Activated CD4-positive, alpha-beta memory T cell treated with anti-CD3 and anti-CD28 coated beads for 36 hours (primary cell): ENCODE results near the gene RGS6. TPM values are rescaled to one million over a fixed set of nuclear protein-coding genes. Genes with fewer than 3 reads are reported as not detected.

Experiments used
- CTCF ChIA-PET: fragments of 350-600 bp; sonication (Branson Sonifier 250); formaldehyde crosslinking; loops from one replicate; lab custom pipeline; 2021; ENCODE audit warnings: antibody characterized with exemption, inconsistent platforms; lab: Charles Lee
- POLR2A ChIA-PET: fragments of 350-600 bp; sonication (Branson Sonifier 250); formaldehyde crosslinking; loops from one replicate; lab custom pipeline; 2021; ENCODE audit warnings: antibody characterized with exemption; lab: Charles Lee
- DNase-seq: peaks from one replicate; pipeline ENCODE4 v3.0.0-alpha.2; 2020
- H3K27ac Mint-ChIP-seq: one replicate; pipeline ENCODE4 v1.8.0; 2021; ENCODE audit warnings: mixed read lengths
- H3K27me3 Mint-ChIP-seq: one replicate; pipeline ENCODE4 v1.8.0; 2021; ENCODE audit warnings: mixed read lengths
- H3K36me3 Mint-ChIP-seq: one replicate; pipeline ENCODE4 v1.8.0; 2021; ENCODE audit warnings: mixed read lengths
- H3K4me1 Mint-ChIP-seq: one replicate; pipeline ENCODE4 v1.8.0; 2021; ENCODE audit warnings: low read depth, mixed read lengths
- H3K4me3 Mint-ChIP-seq: one replicate; pipeline ENCODE4 v1.8.0; 2021; ENCODE audit warnings: mild to moderate bottlenecking, mixed read lengths
- H3K9me3 Mint-ChIP-seq: one replicate; pipeline ENCODE4 v1.8.0; 2021; ENCODE audit warnings: mixed read lengths
- intact Hi-C: fragments of 100-400 bp; cut with micrococcal nuclease; formaldehyde crosslinking; loops from one replicate; pipeline ENCODE4 v1.15.1; 2023
- total RNA-seq, 2 experiments: library from RNA; stranded (reverse); gene quantifications; one replicate each; pipeline ENCODE4 v1.2.3, GENCODE V29; 2021

The RGS6 gene
- total RNA-seq, 2 experiments from 2014 or later: 0.15 to 0.19 TPM

- Mint-ChIP-seq H3K27me3 (no peaks in the 10 kb centered on the region), H3K4me1 (peaks cover 27% of the 10 kb centered on the region), H3K36me3 (peaks cover 2% of the 10 kb centered on the region), H3K4me3 (no peak overlapping the region), H3K9me3 (peaks cover 6% of the 10 kb centered on the region), H3K27ac (no peak overlapping the region)
- POLR2A ChIA-PET: no interaction called here
- DNase-seq: no peak
- CTCF ChIA-PET: interaction anchor here (1.2 kb wide), 2 partner anchors 9 to 24 kb away, joined by 3 read pairs; no protein-coding TSS in a partner anchor
- intact Hi-C loops: loop anchor here (5.0 kb wide), 1 partner anchor 54 kb away; no protein-coding TSS in a partner anchor
Measured at GRCh38 chr14:72538387-72538786, 606.2 kb downstream of the RGS6 start.

GRCh38 chr14:72539661-72540315, 607.6 kb downstream of the RGS6 start:
- Mint-ChIP-seq H3K9me3 (no peaks in the 10 kb centered on the region), H3K27me3 (no peaks in the 10 kb centered on the region), H3K4me3 (no peak overlapping the region), H3K27ac (no peak overlapping the region), H3K4me1 (peaks cover 17% of the 10 kb centered on the region), H3K36me3 (no peaks in the 10 kb centered on the region)
- ChIA-PET CTCF (interaction anchor here (0.8 kb wide), 1 partner anchor 26 kb away, joined by 3 read pairs; no protein-coding TSS in a partner anchor), POLR2A (no interaction called here)
- intact Hi-C loops: loop anchor here (5.0 kb wide), 1 partner anchor 53 kb away; no protein-coding TSS in a partner anchor
- no peak for DNase-seq

GRCh38 chr14:72540836-72541235, 608.6 kb downstream of the RGS6 start:
- ChIA-PET CTCF (no interaction called here), POLR2A (no interaction called here)
- no peak overlapping the region for H3K27ac Mint-ChIP-seq
- intact Hi-C loops: no loop called here
- no peak overlapping the region for H3K4me3 Mint-ChIP-seq
- no peaks in the 10 kb centered on the region for H3K27me3 Mint-ChIP-seq
- peaks cover 8% of the 10 kb centered on the region for H3K4me1 Mint-ChIP-seq
- no peak for DNase-seq
- H3K9me3 Mint-ChIP-seq: no peaks in the 10 kb centered on the region
- no peaks in the 10 kb centered on the region for H3K36me3 Mint-ChIP-seq

- CTCF ChIA-PET: interaction anchor here (0.6 to 0.7 kb wide), 2 partner anchors 15 to 24 kb away, joined by 3 read pairs; no protein-coding TSS in a partner anchor
- H3K4me1 Mint-ChIP-seq: peaks cover 2% of the 10 kb centered on the region
- POLR2A ChIA-PET: no interaction called here
- H3K36me3 Mint-ChIP-seq: no peaks in the 10 kb centered on the region
- no peaks in the 10 kb centered on the region for H3K9me3 Mint-ChIP-seq
- intact Hi-C loops: no loop called here
- H3K27me3 Mint-ChIP-seq: no peaks in the 10 kb centered on the region
- DNase-seq: no peak
- no peak overlapping the region for H3K27ac Mint-ChIP-seq
- no peak overlapping the region for H3K4me3 Mint-ChIP-seq
Measured at GRCh38 chr14:72541546-72541945, 609.3 kb downstream of the RGS6 start.

GRCh38 chr14:72543341-72543740, 611.1 kb downstream of the RGS6 start:
- H3K27ac Mint-ChIP-seq: no peak overlapping the region
- no peak overlapping the region for H3K4me3 Mint-ChIP-seq
- H3K9me3 Mint-ChIP-seq: no peaks in the 10 kb centered on the region
- DNase-seq: no peak
- no peaks in the 10 kb centered on the region for H3K36me3 Mint-ChIP-seq
- H3K4me1 Mint-ChIP-seq: no peaks in the 10 kb centered on the region
- POLR2A ChIA-PET: interaction anchor here (1.8 kb wide), 1 partner anchor 10 kb away, joined by 4 read pairs; no protein-coding TSS in a partner anchor
- CTCF ChIA-PET: interaction anchor here (2.4 kb wide), 1 partner anchor 30 kb away, joined by 7 read pairs; no protein-coding TSS in a partner anchor
- H3K27me3 Mint-ChIP-seq: peaks cover 2% of the 10 kb centered on the region
- intact Hi-C loops: no loop called here

- intact Hi-C loops: no loop called here
- ChIA-PET CTCF (no interaction called here), POLR2A (no interaction called here)
- peaks cover 2% of the 10 kb centered on the region for H3K27me3 Mint-ChIP-seq
- no peaks in the 10 kb centered on the region for H3K4me1 Mint-ChIP-seq
- H3K27ac Mint-ChIP-seq: no peak overlapping the region
- no peak for DNase-seq
- H3K36me3 Mint-ChIP-seq: no peaks in the 10 kb centered on the region
- no peak overlapping the region for H3K4me3 Mint-ChIP-seq
- H3K9me3 Mint-ChIP-seq: no peaks in the 10 kb centered on the region
Measured at GRCh38 chr14:72544615-72545387, 612.6 kb downstream of the RGS6 start.

GRCh38 chr14:72545411-72546311, 613.4 kb downstream of the RGS6 start:
- Mint-ChIP-seq H3K4me1 (no peaks in the 10 kb centered on the region), H3K27me3 (peaks cover 2% of the 10 kb centered on the region), H3K36me3 (no peaks in the 10 kb centered on the region), H3K4me3 (no peak overlapping the region), H3K27ac (no peak overlapping the region), H3K9me3 (no peaks in the 10 kb centered on the region)
- no peak for DNase-seq
- ChIA-PET POLR2A (no interaction called here), CTCF (no interaction called here)
- intact Hi-C loops: no loop called here

GRCh38 chr14:72546344-72547016, 614.3 kb downstream of the RGS6 start:
- CTCF ChIA-PET: no interaction called here

GRCh38 chr14:72547999-72548398, 615.8 kb downstream of the RGS6 start:
- H3K27me3 Mint-ChIP-seq: peaks cover 2% of the 10 kb centered on the region
- no peak overlapping the region for H3K4me3 Mint-ChIP-seq
- ChIA-PET CTCF (no interaction called here), POLR2A (no interaction called here)
- intact Hi-C loops: no loop called here
- H3K36me3 Mint-ChIP-seq: no peaks in the 10 kb centered on the region
- H3K9me3 Mint-ChIP-seq: no peaks in the 10 kb centered on the region
- H3K27ac Mint-ChIP-seq: no peak overlapping the region
- no peaks in the 10 kb centered on the region for H3K4me1 Mint-ChIP-seq
- no peak for DNase-seq

More at GRCh38 chr14:72546344-72547016, 614.3 kb downstream of the RGS6 start:
- Mint-ChIP-seq H3K9me3 (no peaks in the 10 kb centered on the region), H3K36me3 (no peaks in the 10 kb centered on the region), H3K4me1 (no peaks in the 10 kb centered on the region), H3K27ac (no peak overlapping the region), H3K4me3 (no peak overlapping the region), H3K27me3 (peaks cover 2% of the 10 kb centered on the region)
- POLR2A ChIA-PET: no interaction called here
- intact Hi-C loops: no loop called here
- DNase-seq: no peak

- H3K27me3 Mint-ChIP-seq: peaks cover 2% of the 10 kb centered on the region
- H3K36me3 Mint-ChIP-seq: no peaks in the 10 kb centered on the region
- DNase-seq: no peak
- POLR2A ChIA-PET: no interaction called here
- no peaks in the 10 kb centered on the region for H3K9me3 Mint-ChIP-seq
- intact Hi-C loops: no loop called here
- no peak overlapping the region for H3K4me3 Mint-ChIP-seq
- CTCF ChIA-PET: no interaction called here
- no peaks in the 10 kb centered on the region for H3K4me1 Mint-ChIP-seq
- no peak overlapping the region for H3K27ac Mint-ChIP-seq
Measured at GRCh38 chr14:72549026-72549425, 616.8 kb downstream of the RGS6 start.

GRCh38 chr14:72549854-72550253, 617.6 kb downstream of the RGS6 start:
- intact Hi-C loops: no loop called here
- CTCF ChIA-PET: no interaction called here

More at GRCh38 chr14:72549854-72550253, 617.6 kb downstream of the RGS6 start:
- no peaks in the 10 kb centered on the region for H3K9me3 Mint-ChIP-seq
- POLR2A ChIA-PET: no interaction called here
- no peak overlapping the region for H3K4me3 Mint-ChIP-seq
- no peak for DNase-seq
- H3K36me3 Mint-ChIP-seq: no peaks in the 10 kb centered on the region
- peaks cover 2% of the 10 kb centered on the region for H3K27me3 Mint-ChIP-seq
- H3K4me1 Mint-ChIP-seq: no peaks in the 10 kb centered on the region
- no peak overlapping the region for H3K27ac Mint-ChIP-seq
